NCI-H345 (cell line): ENCODE data around the gene CYP20A1.
"Not testable (repeated sequence)": the region's sequence is repeated elsewhere in the genome, so short reads cannot be mapped to it uniquely, and the experiment has no call there.

Experiments used
- DNase-seq: peaks from one replicate; lab custom pipeline; 2025; lab: John Stamatoyannopoulos, UW

Gene CYP20A1

DNA sequence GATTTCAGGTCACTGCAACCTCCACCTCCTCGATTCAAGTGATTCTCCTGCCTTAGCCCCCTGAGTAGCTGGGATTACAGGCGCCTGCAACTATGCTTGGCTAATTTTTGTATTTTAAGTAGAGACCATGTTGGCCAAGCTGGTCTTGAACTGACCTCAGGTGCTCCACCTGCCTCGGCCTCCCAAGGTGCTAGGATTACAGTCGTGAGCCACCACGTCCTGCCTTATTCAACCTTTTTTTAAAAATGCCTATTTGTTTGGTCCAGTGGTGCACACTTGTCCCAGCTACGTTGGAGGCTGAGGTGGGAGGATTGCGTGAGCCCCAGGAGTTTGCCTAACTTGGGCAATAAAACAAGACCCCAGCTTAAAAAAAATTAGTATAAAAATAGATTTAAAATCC, 43.3 kb downstream of the CYP20A1 start:
- DNase-seq = no peak

DNA sequence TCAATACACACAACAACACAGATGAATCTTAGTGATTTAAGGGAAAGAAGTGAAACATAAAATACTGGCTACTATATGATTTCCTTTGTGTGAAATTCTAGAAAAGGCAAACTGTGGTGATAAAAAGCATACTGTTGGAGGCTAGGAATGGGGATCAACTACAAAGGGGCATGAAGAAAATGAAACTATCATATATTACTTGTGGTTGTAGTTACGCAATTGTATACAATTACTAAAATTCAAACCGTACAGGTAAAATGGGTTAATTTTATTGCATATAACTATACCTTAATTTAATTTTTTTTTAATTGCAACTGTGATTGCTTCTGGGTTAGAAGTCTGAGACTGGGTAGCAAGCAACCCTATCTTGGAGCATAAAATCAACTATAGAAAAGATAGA, 47.7 kb downstream of the CYP20A1 start:
- DNase-seq = no peak

DNA sequence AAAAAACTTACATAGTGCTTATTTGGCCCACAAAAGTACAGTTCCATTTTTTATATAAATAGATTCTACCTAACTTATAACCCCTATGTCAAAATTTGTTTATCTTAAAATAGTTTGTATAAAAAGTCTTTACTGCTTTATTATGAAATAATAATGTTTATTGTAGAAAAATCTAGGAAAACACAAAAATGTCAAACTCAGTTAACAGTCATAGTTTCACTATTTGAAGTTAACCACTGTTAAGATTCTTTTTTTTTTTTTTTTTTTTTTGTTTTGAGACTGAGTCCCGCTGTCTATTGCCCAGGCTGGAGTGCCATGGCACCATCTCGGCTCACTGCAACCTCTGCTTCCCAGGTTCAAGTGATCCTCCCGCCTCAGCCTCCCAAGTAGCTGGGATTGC, 62.8 kb downstream of the CYP20A1 start:
- no peak for DNase-seq

DNA sequence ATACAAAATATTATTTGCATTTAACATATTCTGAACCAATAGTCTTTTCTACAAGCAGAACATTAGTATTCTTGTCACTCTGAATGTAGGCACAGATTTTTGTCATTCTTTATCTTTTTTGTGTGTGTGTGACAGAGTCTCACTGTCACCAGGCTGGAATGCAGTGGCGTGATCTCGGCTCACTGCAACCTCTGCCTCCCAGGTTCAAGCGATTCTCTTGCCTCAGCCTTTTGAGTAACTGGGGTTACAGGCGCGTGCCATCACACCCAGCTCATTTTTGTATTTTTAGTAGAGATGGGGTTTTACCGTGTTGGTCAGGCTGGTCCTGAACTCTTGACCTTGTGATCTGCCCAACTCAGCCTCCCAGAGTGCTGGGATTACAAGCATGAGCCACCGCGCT, 63.8 kb downstream of the CYP20A1 start:
- DNase-seq = not testable (repeated sequence)

DNA sequence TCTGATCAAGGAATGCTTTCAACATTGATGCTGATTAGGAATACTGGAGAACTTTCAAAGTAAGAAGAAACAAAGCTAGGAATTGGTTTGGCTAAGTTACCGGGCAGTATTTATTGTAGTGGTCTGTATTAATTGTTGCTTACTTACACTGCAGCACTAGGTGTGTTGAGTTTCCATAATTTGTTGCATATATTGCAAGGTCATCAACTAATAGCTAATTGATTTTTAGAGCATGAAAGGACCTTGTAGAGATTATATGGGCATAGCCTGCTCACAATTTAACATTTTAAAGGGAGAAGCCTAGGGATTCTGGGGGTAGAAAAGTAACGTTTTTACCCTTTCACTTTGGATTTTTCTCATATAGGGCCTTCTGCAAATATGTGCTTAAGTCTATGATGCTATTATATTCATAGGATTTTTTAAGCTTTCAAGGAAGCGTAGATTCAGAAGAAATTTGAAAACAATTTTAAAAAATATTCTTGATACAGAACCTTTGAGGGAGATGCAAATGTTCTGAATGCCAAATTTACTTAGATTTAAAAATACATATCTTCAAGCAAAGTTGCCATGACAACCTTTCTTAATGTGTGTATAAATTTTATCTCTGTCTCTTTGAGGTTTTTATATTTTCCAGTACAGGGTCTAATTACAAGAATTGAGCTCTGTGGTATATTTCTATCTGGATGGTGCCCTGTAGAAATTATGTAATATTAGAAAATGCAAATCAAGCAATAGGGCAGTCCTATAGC, 72.0 kb downstream of the CYP20A1 start:
- DNase-seq = no peak

DNA sequence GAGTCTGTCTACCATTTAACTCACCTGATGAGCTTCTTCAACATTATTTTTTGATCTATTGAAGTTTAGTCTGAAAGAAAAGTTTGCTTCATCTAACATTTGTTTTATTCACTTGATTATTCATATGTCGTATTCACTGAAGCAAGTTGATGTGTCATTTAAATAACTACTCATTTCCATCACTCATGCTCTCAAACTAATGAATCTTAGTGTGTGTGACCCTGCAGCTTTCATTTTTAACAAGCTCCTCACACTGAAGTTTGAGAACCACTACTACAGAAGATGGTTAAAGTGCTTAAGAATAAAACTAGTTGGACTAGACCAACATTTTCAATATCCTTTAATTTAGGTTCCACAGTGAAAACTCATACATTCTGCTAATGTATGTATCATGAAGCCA, 87.5 kb downstream of the CYP20A1 start:
- no peak for DNase-seq

DNA sequence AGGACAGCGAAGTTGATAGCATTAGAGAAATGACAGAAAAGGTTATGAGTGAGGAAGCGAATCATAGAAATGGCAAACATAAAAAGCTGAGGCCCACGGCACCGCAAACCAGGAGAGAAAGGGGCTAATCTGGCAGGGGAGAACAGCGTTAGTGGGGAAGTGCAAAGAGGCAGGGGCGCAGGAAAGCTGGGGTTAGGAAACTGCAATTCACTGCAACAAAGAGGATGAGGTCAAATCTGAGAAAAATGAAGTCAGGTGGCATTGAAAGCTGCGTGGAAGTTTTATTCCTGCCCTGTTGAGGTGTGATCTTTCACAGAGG, 88.7 kb downstream of the CYP20A1 start:
- no peak for DNase-seq

DNA sequence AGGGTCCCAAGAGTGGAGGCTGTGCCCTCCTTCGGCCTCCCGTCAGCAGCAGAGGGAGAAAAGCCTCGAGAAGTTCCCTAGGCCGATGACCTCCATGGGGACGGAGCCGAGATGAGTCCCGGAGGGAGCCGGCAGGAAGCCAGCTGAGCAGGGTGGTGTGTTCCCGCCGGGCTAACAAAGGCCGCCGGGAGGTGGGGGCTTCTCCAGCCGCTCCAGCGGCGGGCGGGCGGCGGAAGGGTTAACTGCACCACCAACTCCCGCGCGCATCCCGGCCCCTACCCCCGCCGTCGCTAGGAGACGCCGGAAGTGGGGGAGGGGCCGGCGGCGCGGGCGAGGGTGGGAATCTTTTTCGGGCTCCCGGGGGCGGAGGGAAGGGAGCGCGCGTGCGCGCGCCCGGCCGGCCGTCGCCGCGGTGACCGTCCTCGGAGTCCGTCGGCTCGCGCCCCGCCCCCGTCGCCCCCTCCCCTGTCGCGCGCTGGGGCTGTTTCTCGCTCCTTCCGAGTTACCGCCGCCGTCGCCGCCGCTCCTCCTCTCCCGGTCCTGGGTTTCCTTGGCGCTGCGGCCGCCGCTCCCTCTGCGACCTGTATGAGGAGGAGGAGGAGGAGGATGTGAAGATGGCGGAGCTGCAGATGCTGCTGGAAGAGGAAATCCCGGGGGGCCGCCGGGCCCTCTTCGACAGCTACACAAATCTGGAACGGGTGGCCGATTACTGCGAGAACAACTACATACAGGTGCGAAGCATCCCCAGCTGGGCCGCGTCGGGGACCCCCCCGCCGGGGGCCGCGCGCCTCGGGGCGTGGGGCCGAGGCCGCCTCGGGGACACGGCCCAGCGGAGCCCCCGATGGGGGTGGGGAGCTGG, 89.3 kb downstream of the CYP20A1 start, which contains the start of gene ABI2:
Gene ABI2 (plus strand): TSS at position 494 of the 859 bp plus-strand sequence. CDS start 121 bp downstream, at position 615.
- DNase-seq = peak; percentile 94

DNA sequence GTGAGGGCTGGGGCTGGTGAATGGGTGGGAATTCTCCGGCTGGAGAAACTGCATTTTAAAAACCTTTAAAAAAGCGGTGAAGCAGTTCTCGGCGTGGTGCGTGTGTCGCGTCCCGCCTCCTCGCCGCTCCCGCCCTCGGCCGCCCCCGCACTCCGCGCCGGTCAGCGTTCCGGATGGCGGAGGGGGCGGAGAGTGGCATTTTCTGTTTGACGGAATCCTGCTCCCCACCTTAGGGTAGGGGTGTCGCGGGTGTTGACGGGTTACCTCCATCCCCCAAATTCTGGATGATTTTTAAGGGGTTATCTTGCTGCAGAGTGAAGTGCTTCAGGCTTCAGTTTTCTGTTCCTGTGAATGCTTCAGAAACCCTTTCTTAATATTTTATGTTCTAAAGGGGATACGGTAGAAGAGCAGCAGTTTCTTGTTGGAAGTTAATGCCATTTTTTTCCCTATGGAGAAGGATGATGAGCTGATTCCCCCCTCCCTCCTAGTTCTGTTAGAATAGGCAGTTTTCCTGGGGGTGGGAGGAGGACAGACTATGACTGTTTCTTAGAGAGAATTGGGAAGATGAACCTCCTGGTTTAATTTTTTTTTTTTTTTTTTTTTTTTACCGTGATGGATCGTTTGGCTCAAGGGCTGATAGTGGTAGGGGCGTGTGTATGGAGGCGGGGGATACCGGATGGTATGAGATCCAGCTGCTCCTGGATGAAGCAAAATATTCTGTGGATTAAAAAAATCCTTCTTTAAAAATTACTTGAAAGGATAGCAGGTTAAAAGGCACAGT, 90.1 kb downstream of the CYP20A1 start:
- peak; percentile 33 for DNase-seq

DNA sequence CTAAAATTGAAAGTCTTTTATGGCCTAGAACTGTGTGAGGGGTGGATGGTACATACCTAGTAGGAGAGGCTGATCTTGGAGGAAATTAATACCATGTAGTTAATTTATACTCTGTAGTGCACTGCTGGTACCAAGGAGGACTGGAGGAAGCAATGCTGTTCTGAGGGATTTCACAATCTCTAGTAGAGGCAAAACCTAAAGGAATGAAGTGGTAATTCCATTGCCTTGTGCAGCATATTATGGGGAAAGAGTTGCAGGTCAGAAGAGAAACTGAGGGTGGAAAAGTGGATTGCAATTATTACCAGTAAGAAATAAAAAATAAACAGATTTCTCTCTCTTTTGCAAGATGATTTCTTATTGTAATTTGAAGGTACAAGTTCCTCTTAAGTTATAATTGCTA, 91.6 kb downstream of the CYP20A1 start:
- DNase-seq = no peak

DNA sequence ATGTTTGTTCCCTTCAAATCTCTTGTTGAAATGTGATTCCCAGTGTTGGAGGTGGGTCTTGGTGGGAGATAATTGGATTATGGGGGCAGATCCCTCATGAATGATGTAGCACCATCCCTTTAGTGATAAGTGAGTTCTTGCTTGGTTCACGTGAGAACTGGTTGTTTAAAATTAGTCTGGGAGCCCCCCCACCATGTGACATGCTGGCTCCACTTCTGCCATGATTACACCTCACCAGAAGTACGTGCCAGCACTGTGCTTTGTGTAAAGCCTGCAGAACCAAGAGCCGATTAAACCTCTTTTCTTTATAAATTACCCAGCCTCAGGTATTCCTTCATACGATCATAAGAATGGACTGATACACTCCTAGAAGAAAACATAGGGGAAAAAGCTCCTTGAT, 99.5 kb downstream of the CYP20A1 start:
- no peak for DNase-seq

DNA sequence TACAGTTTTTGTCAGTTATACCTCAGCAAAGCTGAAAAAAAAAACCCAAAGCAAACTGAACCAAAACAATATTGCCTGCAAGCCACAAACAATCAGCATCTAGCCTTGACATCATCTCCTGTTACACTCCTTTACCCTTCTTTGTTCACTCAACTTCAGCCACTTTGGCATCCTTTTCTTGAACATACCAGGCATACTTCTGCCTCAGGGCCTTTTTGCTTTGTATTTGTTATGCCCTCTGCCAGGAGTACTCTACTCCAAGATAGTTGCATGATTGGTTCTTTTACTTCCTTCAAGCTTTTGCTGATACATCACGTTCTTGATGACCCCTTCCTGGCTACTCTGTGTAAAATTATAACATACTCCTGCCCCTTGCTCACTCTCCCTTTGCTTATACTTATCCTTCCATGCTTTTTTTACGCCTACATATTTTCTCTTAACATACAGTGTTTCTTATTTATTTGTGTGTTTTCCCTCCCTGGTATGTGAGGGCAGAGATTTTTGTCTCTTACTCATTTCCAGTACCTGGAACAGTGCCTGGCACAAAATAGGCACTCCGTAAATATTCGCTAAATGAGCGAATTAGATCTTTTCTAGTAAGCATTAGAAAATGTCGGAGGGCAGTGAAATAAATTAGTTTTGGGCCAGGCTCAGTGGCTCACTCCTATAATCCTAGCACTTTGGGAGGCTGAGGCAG, 102.1 kb downstream of the CYP20A1 start:
- DNase-seq = no peak

DNA sequence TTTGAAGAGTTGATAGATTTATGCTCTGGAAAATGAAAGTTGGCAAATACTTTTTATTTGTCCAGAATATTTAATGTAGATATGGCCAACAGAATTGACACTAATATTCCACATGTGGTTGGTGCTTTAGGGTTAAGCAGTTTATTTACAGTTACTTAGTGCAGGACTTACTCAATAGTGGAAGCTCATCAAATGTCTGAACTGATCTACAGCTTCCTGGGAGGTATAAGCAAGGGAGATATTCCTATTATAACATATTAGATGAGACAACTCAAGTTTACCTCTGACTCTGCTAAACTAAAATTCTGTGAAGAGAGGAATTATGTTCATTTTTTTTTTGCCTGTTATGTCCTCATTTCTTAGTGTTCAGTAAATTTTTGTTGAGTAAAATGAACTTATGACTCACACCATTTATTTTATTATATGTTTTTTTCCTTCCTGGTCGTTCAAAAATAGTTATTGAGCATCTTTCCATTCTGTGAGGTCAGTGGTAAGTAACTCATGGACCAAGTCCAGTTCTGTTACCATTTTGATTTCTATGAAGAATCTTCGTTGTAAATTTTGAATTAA, 103.0 kb downstream of the CYP20A1 start:
- DNase-seq = no peak

DNA sequence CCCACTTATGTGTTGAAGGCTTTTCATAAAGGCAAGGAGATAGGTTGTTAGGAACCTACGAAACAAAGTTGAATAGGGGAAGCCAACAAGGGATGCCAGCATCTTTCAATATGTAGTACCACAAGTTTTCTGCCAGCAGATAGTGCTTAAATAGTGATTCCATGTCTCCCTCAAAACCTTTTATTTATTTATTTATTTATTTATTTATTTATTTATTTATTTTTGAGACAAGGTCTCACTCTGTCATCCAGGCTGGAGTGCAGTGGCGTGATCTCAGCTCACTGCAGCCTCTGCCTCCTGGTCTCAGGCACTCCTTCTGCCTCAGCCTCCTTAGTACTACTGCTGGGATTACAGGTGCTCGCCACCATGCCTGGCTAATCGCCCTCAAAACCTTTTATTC, 103.6 kb downstream of the CYP20A1 start:
- DNase-seq = not testable (repeated sequence)

DNA sequence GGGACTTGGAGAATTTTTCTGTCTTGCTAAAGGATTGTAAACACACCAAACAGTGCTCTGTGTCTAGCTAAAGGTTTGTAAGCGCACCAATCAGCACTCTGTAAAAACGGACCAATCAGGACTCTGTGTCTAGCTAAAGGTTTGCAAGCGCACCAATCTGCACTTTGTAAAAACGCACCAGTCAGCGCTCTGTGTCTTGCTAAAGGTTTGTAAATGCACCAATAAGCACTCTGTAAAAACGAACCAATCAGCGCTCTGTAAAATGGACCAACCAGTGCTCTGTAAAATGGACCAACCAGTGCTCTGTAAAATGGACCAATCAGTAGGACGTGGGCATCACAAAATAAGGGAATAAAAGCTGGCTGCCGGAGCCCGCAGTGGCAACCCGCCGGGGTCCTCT, 105.8 kb downstream of the CYP20A1 start:
- DNase-seq = no peak

DNA sequence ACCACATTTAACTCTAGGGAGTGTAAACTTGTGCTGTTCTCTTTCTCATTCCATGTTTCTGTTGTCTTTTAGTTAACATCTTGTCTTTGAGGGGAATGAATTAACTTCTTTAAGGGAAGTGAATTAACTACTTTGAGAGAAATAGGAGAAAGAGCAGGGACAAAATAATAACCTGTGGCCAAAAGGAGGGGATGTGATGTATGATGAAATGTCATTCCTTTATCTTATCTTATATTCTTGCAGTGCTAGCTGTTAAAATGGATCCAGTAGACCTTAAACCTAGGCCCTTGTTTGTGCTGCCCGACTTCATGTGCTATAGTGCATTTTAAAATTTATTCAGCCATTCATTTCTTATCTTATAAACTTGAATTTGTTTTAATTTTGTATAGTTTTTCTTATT, 107.8 kb downstream of the CYP20A1 start:
- no peak for DNase-seq

DNA sequence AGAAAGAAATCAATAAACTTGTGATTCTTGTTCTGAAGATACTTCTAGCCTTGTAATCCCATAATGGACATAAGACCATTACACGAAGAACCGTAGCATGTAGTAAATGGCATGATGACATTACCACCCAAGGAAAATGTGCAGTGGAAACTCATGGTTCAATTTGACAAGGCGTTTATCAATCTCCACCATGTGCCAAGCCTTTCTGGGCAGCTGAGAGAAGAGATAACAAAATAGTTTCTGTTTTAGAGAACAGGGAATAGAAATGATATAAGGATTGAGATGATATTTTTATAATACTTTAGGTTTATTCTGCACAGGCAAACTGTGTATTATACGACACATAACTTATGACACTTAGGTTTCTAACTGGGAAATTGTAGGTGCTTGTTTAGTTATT, 108.6 kb downstream of the CYP20A1 start:
- no peak for DNase-seq

DNA sequence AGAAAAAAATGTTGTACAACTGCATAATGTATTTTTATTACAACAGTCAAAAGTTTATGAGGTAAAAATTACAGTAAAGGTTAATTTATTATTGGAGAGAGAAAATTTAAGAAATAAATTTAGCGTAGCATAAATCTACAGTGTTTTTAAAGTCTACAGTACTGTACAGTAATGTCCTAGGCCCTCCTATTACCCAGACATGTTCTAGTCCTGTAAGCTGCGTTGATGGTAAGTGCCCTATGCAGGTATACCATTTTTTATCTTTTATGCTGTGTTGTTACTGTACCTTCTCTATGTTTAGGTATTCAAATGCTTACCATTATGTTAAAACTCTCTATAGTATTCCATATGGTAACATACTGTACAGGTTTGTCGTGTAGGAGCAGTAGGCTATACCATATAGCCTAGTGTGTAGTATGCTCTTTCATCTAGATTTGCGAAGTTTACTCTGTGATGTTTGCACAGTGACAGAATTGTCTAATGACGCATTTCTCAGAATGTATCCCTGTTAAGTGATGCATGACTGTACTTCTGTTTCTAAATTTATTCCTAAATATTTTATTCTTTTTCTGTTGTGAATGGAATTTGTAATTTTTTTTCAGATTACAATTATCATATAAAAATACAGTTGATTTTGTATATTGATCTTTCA, 113.9 kb downstream of the CYP20A1 start:
- DNase-seq = peak; percentile 34

DNA sequence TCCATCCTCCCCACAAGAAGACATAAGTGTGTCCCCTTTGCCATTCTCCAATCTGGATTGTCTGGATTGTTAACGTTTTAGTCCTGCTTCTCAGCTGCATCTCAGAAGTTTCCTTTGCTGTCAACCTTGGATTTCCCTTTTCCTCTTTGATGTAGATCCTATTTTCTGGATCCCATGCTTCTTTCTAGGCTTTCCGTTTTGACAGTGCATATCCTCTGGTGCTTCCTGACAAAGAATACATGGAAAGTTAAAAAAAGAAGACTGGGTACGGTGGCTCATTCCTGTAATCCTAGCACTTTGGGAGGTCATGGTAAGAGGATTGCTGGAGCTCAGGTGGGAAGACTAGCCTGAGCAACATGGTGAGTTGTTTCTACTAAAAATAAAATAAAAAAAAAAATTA, 116.1 kb downstream of the CYP20A1 start:
- no peak for DNase-seq
